ENCODE results near the gene PRICKLE2. TPM values are rescaled to one million over a fixed set of nuclear protein-coding genes. Genes with fewer than 3 reads are reported as not detected.

Gene PRICKLE2
- total RNA-seq, 2 donors from 2014 or later = 27.9 to 42.3 TPM

DNA sequence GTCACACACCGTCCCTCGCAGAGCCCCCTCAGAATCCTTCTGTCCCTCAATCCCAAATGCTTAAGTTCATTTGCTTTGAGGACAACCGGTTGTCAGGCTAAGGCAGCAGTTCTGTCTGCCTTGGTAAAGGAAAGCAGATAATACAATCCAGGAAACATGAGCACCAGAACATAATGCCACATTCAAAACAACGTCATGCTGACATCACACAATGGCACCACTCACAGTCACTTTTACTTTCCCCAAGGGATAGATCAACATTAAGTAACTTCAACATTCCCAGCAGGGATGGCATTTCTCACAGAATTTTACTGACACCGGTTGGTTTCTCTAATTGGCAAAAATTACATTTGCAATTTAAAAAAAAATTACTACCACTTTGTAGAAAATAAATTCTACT lies 127.3 kb downstream of the PRICKLE2 start:
- no peak overlapping the region for H3K27ac ChIP-seq
- H3K9me3 ChIP-seq = no peaks in the 10 kb centered on the region
- H3K4me3 ChIP-seq = no peak overlapping the region
- no peaks in the 10 kb centered on the region for H3K27me3 ChIP-seq (replicated peaks; ENCODE audit: insufficient read depth)
- H3K4me1 ChIP-seq (ENCODE audit: control insufficient read depth in 1 of 2, low read depth in 2 of 2) = no peaks in the 10 kb centered on the region
- H3K36me3 ChIP-seq = peaks cover 13% of the 10 kb centered on the region
- DNase-seq (ENCODE audit: low spot score) (no peak), ATAC-seq (ENCODE audit: insufficient number of reproducible peaks, low FRiP score, low read depth) (no peak)
- TF ChIP-seq, protein P1, sequence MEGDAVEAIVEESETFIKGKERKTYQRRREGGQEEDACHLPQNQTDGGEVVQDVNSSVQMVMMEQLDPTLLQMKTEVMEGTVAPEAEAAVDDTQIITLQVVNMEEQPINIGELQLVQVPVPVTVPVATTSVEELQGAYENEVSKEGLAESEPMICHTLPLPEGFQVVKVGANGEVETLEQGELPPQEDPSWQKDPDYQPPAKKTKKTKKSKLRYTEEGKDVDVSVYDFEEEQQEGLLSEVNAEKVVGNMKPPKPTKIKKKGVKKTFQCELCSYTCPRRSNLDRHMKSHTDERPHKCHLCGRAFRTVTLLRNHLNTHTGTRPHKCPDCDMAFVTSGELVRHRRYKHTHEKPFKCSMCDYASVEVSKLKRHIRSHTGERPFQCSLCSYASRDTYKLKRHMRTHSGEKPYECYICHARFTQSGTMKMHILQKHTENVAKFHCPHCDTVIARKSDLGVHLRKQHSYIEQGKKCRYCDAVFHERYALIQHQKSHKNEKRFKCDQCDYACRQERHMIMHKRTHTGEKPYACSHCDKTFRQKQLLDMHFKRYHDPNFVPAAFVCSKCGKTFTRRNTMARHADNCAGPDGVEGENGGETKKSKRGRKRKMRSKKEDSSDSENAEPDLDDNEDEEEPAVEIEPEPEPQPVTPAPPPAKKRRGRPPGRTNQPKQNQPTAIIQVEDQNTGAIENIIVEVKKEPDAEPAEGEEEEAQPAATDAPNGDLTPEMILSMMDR (IDR thresholded peaks at IDR 0.05) = no peak

GRCh38 chr3:64095802-64096201 lies 129.5 kb downstream of the PRICKLE2 start:
- Histone ChIP-seq H3K27me3 (replicated peaks; ENCODE audit: insufficient read depth) (no peaks in the 10 kb centered on the region), H3K4me3 (no peak overlapping the region), H3K9me3 (no peaks in the 10 kb centered on the region), H3K27ac (no peak overlapping the region), H3K4me1 (ENCODE audit: control insufficient read depth in 1 of 2, low read depth in 2 of 2) (no peaks in the 10 kb centered on the region), H3K36me3 (peaks cover 13% of the 10 kb centered on the region)
- TF ChIP-seq, protein P1 (IDR thresholded peaks at IDR 0.05) = no peak
- ATAC-seq (ENCODE audit: insufficient number of reproducible peaks, low FRiP score, low read depth) = no peak
- no peak for DNase-seq (ENCODE audit: low spot score)

GRCh38 chr3:64094713-64095079 lies 130.6 kb downstream of the PRICKLE2 start:
- ATAC-seq (ENCODE audit: insufficient number of reproducible peaks, low FRiP score, low read depth) (no peak), DNase-seq (ENCODE audit: low spot score) (no peak)
- Histone ChIP-seq H3K27ac (no peak overlapping the region), H3K27me3 (replicated peaks; ENCODE audit: insufficient read depth) (no peaks in the 10 kb centered on the region), H3K4me3 (no peak overlapping the region), H3K36me3 (peaks cover 8% of the 10 kb centered on the region), H3K4me1 (ENCODE audit: control insufficient read depth in 1 of 2, low read depth in 2 of 2) (no peaks in the 10 kb centered on the region), H3K9me3 (no peaks in the 10 kb centered on the region)
- TF ChIP-seq, protein P1 (IDR thresholded peaks at IDR 0.05) = no peak

DNA sequence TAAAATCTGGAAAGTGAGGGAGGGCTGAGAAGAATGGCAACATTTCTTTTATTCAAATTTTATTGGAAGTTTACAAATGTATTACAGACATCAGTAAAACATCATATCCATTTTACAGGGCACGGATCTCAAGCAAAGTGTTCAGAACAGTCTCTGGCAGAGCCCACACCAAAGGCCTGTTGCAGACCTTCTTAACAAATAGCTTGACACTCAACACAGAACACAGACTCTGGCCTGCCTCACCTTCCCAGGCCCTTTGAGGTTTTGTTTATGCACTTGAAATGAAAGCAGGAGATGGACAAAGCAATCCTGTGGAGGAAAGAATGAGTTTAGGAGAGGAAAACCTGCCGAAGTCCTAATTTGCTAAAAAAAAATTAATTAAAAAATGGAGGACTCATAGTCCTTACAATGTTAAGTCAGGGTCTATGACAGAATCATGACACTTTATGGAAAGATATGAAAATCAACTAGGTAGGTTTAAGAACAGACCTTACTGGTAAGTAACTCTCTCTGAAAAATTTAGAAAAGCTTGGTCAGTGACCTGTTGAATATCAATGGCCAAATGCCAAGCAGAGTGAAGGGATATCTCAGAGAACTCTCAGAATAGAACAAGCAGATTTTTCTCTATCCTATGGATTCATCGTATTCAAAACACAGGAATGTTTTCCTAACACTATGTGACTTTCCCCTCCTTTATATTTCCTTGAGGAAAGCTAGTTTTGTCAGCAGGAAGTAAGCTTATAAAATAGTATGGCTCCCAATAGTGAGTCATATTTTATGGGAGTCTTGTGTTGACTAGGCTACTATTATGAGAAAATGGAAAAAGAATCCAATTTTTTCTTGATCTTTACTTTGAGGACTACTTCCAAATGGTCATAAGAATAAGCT lies 131.2 kb downstream of the PRICKLE2 start:
- ATAC-seq (ENCODE audit: insufficient number of reproducible peaks, low FRiP score, low read depth) = no peak
- peaks cover 6% of the 10 kb centered on the region for H3K36me3 ChIP-seq

DNA sequence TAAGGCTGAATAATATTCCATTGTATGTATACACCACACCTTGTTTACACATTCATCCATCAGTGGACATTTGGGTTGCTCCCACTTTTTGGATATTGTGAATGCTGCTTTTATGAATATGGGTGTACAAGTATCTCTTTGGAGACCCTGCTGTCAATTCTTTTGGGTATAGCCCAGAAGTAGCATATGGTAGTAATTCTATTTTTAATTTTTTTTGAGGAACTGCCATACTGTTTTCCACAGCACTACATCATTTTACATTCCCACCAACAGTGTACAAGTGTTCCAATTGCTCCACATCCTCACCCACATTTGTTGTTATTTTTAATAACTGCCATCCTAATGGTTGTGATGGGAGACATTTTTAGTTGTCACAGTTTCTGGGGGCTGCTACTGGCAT lies 132.1 kb downstream of the PRICKLE2 start:
- no peak for ATAC-seq (ENCODE audit: insufficient number of reproducible peaks, low FRiP score, low read depth)
- H3K4me1 ChIP-seq (ENCODE audit: control insufficient read depth in 1 of 2, low read depth in 2 of 2) = peaks cover 0 to 5% of the 10 kb centered on the region in 2 donors
- H3K27ac ChIP-seq = no peak overlapping the region
- TF ChIP-seq, protein P1 (IDR thresholded peaks at IDR 0.05) = no peak
- no peaks in the 10 kb centered on the region for H3K27me3 ChIP-seq (replicated peaks; ENCODE audit: insufficient read depth)
- no peaks in the 10 kb centered on the region for H3K9me3 ChIP-seq
- DNase-seq (ENCODE audit: low spot score) = no peak
- H3K36me3 ChIP-seq = no peaks in the 10 kb centered on the region
- H3K4me3 ChIP-seq = no peak overlapping the region

More for the DNA sequence above, 131.2 kb downstream of the PRICKLE2 start:
- Histone ChIP-seq H3K4me1 (ENCODE audit: control insufficient read depth in 1 of 2, low read depth in 2 of 2) (no peaks in the 10 kb centered on the region), H3K4me3 (no peak overlapping the region), H3K9me3 (no peaks in the 10 kb centered on the region), H3K27ac (no peak overlapping the region), H3K27me3 (replicated peaks; ENCODE audit: insufficient read depth) (no peaks in the 10 kb centered on the region)
- TF ChIP-seq, protein P1 (IDR thresholded peaks at IDR 0.05) = no peak
- no peak for DNase-seq (ENCODE audit: low spot score)

Data from thoracic aorta (tissue), 2 donors.